ENCODE data around the gene CARS1.

DNA sequence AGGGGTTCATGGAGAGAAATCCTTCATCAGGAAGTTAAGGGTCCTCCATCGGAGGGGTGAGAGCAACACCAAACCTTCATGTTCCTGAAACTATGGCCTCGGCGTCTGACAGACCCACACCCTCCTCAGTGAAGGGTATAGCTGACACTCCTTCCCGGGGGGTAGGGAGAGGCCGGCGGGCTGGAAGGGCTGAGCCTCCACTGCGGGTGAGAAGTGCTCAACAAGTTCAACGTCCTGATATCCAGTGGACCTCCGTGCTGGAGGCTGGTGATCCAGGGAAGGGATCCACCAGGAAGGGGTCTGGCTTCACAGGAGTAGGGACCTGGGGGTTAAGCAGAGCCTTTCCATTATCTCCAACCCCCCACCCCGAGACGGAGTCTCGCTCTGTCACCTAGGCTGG, 12.3 kb downstream of the CARS1 start:
- TF ChIP-seq, protein P1, sequence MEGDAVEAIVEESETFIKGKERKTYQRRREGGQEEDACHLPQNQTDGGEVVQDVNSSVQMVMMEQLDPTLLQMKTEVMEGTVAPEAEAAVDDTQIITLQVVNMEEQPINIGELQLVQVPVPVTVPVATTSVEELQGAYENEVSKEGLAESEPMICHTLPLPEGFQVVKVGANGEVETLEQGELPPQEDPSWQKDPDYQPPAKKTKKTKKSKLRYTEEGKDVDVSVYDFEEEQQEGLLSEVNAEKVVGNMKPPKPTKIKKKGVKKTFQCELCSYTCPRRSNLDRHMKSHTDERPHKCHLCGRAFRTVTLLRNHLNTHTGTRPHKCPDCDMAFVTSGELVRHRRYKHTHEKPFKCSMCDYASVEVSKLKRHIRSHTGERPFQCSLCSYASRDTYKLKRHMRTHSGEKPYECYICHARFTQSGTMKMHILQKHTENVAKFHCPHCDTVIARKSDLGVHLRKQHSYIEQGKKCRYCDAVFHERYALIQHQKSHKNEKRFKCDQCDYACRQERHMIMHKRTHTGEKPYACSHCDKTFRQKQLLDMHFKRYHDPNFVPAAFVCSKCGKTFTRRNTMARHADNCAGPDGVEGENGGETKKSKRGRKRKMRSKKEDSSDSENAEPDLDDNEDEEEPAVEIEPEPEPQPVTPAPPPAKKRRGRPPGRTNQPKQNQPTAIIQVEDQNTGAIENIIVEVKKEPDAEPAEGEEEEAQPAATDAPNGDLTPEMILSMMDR (IDR thresholded peaks at IDR 0.05; ENCODE audit: insufficient read depth, low read length, poor library complexity, severe bottlenecking), result no peak
- TF ChIP-seq EZH2phosphoT487 (conservative IDR thresholded peaks at IDR 0.05; ENCODE audit: low read length), result no peak
